IPS DF 4.7 (cell line): Measurements from ENCODE around the gene PTMS.
"Not testable (repeated sequence)": the region's sequence is repeated elsewhere in the genome, so short reads cannot be mapped to it uniquely, and the experiment has no call there.

Experiments used
- DNase-seq: peaks from one replicate; pipeline ENCODE4 v3.0.0-alpha.2; 2013; ENCODE audit warnings: low spot score; ENCODE audit errors: extremely low read depth

Gene PTMS

GRCh38 chr12:6765634-6766581, at the start of gene PTMS:
Gene PTMS, plus strand, starts transcription at chr12:6766363. Its CDS starts 343 bp downstream, at chr12:6766706.
- no peak for DNase-seq

- no peak for DNase-seq
These were observed 49.2 kb upstream of the PTMS start for GRCh38 chr12:6716874-6717437.

GRCh38 chr12:6722863-6723262, 43.3 kb upstream of the PTMS start:
- DNase-seq: no peak

GRCh38 chr12:6723607-6724408, 42.4 kb upstream of the PTMS start, which contains the start of gene COPS7A:
Gene COPS7A, plus strand, starts transcription at chr12:6724046. Its CDS starts 611 bp downstream, at chr12:6724657.
- peak; percentile 91 for DNase-seq

- no peak for DNase-seq
These were observed 41.8 kb upstream of the PTMS start for GRCh38 chr12:6724409-6724797.

- DNase-seq: no peak
These were observed 40.8 kb upstream of the PTMS start for GRCh38 chr12:6725350-6725749.

GRCh38 chr12:6729186-6729585, 37.0 kb upstream of the PTMS start:
- DNase-seq: no peak

- DNase-seq: no peak
These were observed 36.0 kb upstream of the PTMS start for GRCh38 chr12:6730169-6730568.

GRCh38 chr12:6734506-6735387, 31.4 kb upstream of the PTMS start:
- no peak for DNase-seq

GRCh38 chr12:6735448-6736191, 30.5 kb upstream of the PTMS start:
- DNase-seq: no peak

- no peak for DNase-seq
These were observed 29.4 kb upstream of the PTMS start for GRCh38 chr12:6736754-6737153.

GRCh38 chr12:6742080-6742479, 24.1 kb upstream of the PTMS start:
- not testable (repeated sequence) for DNase-seq

- no peak for DNase-seq
These were observed 23.3 kb upstream of the PTMS start for GRCh38 chr12:6742834-6743233.

- not testable (repeated sequence) for DNase-seq
These were observed 22.9 kb upstream of the PTMS start for GRCh38 chr12:6743300-6743699.

GRCh38 chr12:6745741-6746525, 20.2 kb upstream of the PTMS start:
- no peak for DNase-seq

GRCh38 chr12:6747216-6747615, 18.9 kb upstream of the PTMS start:
- DNase-seq: no peak

GRCh38 chr12:6748761-6749160, 17.4 kb upstream of the PTMS start:
- DNase-seq: no peak

- DNase-seq: no peak
These were observed 15.7 kb upstream of the PTMS start for GRCh38 chr12:6750506-6750905.

- no peak for DNase-seq
These were observed 14.4 kb upstream of the PTMS start for GRCh38 chr12:6751767-6752166.
